GM19397 (cell line): ENCODE measurements around the gene TNFSF11.
"Not testable (repeated sequence)": the region's sequence is repeated elsewhere in the genome, so short reads cannot be mapped to it uniquely, and the experiment has no call there.

Experiments
- ATAC-seq: cut with Tn5 transposase; IDR thresholded peaks from one replicate; pipeline ENCODE4 v1.9.1; 2021; ENCODE audit warnings: mild to moderate bottlenecking, moderate library complexity; ENCODE audit not compliant: unreplicated experiment

The TNFSF11 gene

GRCh38 chr13:42559573-42560218, 14.3 kb upstream of the TNFSF11 start:
- not testable (repeated sequence) for ATAC-seq

- not testable (repeated sequence) for ATAC-seq
Measured at GRCh38 chr13:42560320-42560719, 13.6 kb upstream of the TNFSF11 start.

DNA sequence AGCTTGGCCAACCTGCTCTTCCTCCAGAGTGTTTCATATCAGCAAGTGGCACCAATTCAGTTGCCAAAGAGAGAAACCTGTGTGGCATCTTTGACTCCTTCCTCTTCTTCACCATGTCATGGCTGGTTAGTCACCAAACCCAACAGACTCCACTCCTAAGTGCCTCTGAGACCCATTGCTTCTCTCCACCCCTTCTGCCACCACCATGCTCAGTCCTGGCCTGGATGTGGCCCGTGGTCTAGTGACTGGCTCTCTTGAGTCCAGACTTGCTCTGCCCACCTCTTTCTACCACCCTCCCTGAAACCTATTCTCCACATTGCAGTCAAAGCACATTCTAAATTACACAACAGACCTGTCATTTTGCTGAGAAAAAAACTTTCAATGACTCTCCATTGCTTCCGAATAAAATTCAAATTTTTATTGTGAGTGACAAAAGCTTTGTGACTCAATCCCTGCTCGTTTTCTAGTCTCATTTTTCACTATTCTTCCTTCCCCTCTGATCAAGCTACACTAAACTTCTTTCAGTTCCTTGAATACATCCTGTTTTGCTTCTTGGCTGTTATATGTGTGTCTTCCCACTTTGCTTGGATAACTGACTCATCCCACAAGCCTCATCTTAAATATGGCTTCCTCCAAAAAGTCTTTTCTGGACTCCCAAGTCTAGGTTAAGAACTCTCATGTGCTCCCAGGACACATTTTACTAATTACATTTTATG, 12.0 kb upstream of the TNFSF11 start:
- no peak for ATAC-seq

DNA sequence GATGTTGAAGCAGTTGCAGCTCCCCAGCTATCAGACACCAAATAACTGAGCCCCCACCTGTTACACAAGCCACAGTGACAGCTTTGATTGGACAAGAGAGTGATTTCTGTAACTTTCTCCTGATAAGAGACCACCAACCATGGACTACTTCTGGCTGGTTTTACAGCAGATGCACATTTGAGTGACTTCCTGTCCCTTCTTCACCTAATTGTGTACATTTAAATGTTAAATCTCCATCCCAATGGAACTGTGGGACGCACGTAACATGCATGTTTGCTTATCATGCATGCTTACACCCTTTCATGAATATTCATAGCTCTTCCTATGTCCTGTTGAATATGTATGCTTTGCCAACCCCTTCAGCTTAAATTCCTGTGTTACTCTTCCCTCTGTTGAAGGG, 6.0 kb upstream of the TNFSF11 start:
- ATAC-seq, result no peak

- ATAC-seq, result no peak
Measured at GRCh38 chr13:42569576-42570344, 4.2 kb upstream of the TNFSF11 start.

DNA sequence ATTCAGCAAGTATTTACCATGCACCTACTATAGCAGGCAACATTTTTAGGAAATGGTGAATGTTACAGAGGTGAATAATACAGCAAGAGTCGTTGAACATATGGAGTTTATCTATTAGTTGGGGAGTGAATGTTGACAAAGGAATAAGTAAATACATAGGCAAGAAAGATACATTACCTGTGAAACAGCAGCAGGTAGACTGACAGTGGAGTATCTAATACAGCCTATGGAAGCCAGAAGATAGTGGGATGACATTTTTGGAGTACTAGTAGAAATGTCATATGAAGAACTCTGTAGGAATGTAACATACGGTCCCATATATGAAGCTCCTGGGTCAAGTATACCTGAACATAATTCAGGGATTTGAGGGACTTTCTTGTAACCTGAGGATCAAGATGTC, 2.1 kb upstream of the TNFSF11 start:
- ATAC-seq, result no peak

DNA sequence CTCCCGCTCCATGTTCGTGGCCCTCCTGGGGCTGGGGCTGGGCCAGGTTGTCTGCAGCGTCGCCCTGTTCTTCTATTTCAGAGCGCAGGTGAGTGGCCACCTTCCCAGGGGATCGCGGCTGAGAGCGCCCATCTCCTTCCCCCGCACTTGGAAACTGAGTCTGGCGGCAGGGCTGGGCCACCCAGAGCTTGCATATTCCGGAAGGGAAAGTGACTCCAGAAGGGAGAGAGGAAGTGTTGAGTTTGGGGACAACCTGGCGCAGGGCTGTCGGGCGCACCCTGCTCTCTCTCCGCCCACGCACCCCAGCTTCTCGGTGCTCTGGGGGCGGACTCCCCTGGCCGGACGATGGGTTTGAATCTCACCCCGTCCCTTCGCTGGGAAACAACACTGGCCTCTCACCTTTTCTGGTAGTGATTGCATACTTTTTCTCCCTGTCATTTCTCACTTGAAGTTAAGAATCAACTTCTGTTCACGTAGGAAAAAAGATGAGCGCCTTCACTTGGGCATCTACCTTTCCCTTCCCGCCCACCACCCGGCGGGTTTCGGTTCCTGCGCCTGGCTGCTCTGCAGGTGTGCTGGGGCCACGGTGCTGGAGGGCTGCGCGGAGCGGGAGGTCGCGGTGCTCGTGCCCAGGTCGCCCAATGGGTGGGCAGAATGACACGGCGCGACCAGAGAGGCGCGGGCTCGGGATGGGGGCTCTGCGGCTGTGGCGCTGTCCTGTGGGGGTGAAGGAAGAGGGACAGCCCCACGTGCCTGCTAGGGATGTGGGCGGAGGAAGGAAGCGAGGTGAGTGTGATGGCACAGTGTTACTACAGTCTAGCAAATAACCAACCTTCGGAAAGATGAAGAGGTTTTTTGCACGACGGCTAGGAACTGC, 721 bp downstream of the TNFSF11 start:
- peak; percentile 67 for ATAC-seq

DNA sequence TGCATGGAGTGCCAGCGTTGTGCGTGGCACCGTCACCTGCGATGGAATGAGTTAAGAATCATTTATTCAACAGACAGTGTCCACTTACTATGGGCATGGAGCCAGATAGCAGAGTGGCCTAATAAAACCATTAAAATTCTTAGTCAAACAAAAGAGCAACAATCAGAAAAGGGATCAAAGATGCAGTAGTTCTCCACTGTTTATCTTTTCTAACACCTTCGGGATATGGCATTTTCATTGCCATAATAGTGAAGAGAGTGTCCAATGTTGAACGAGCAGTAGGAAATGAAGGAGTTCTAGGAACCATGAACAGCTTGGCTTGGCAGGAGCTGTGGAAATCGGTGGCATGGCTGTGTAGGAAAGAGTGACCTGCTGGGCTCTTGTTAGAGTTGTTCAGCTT, 2.0 kb downstream of the TNFSF11 start:
- no peak for ATAC-seq

DNA sequence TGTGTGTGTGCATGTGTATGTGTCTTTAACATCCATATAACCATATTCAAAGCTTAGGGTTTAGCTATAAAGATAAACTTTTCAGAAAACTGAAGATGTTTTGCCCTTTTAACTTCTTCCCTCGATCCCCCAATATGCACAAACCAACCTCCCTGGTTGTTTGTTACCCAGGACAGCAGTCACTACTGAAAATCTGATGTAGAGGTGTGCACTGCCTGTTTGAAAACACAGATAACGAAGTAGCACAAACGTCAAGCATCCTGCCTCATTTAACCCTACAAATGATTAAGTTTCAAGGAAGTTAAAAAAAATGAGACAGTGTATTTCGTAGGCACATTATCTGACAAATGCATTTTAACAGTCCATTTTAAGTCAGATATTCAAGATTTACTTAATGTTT, 3.6 kb downstream of the TNFSF11 start:
- no peak for ATAC-seq

GRCh38 chr13:42580644-42581043, 6.7 kb downstream of the TNFSF11 start:
- ATAC-seq, result no peak

- no peak for ATAC-seq
Measured at GRCh38 chr13:42581427-42581826, 7.5 kb downstream of the TNFSF11 start.

GRCh38 chr13:42591602-42592001, 17.6 kb downstream of the TNFSF11 start:
- no peak for ATAC-seq

GRCh38 chr13:42592915-42593900, 19.3 kb downstream of the TNFSF11 start:
- ATAC-seq, result no peak

- no peak for ATAC-seq
Measured at GRCh38 chr13:42594481-42595252, 20.7 kb downstream of the TNFSF11 start.

- no peak for ATAC-seq
Measured at GRCh38 chr13:42595253-42595571, 21.3 kb downstream of the TNFSF11 start.

DNA sequence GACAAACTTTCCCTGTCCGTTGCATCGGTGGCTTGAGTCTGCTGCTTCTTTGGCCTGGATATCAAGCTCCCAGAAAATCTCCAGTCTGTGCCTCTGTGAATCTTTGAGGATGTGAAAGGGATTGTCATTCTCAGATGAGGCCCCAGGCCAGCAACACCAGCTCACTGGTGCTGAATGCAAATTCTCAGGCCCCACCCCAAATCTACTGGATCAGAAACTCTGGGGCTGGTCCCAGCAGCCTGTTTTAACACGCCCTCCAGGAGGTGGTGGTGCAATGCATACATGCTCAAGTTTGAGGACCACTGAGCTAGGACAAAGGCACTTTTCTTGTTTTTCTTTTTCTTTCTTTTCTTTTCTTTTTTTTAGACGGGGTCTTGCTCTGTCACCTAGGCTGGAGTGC, 23.6 kb downstream of the TNFSF11 start:
- no peak for ATAC-seq

DNA sequence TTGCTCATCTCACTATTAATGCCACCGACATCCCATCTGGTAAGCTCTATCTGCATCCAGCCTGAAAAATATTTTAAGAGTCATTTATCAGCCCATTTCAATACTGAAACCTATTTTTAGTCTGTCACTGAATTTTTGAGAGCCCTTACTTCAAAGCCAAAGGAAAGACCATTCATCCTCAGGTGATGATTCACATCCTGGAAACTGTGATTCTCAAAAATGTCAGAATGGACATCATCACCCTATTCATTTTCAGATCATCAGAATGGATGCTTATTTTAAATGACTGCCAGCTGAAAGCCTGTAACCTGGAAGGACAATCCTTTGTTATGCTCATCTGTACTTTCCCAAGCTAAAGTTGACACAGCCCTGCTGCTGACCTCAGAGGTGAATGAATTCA, 27.0 kb downstream of the TNFSF11 start:
- no peak for ATAC-seq

DNA sequence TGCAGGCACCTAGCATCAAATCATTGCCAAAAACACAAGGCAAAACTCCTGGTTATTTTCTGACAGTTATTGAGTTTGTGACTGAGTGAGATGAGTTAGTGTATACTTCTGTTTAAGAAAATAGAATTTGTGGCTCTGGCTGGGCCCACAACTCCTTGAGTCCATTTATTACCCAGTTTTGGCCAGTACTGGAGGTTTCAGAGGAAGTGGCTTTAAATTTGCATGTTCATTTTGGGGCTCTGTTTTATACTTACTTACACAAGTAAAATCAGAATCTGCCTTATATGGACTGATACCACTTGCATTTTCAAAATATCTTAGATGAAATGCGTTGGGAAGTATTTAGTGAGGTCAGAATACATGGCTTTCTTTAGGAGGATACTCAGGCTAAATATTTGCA, 29.0 kb downstream of the TNFSF11 start:
- ATAC-seq, result peak; percentile 57

GRCh38 chr13:42603571-42603970, 29.6 kb downstream of the TNFSF11 start:
- ATAC-seq, result no peak
